Measurements from ENCODE around the gene DENND1A. TPM values are rescaled to one million over a fixed set of nuclear protein-coding genes. Genes with fewer than 3 reads are reported as not detected.

Gene DENND1A
- total and polyA plus RNA-seq, 2 donors from 2014 or later = 16.3 to 19.6 TPM

- no peaks in the 10 kb centered on the region for H3K9me3 ChIP-seq (ENCODE audit: control insufficient read depth in 2 of 3, insufficient read depth in 1 of 3, low read length in 3 of 3)
- no peaks in the 10 kb centered on the region for H3K27me3 ChIP-seq (ENCODE audit: control insufficient read depth, insufficient read depth, low read length)
- peaks cover 2 to 7% (median 7%) of the 10 kb centered on the region in 3 donors for H3K4me1 ChIP-seq (ENCODE audit: control insufficient read depth in 2 of 3, insufficient read depth in 2 of 3, low read depth in 1 of 3, low read length in 3 of 3)
- H3K27ac ChIP-seq (ENCODE audit: low read depth in 2 of 2, low read length in 2 of 2) = no peak overlapping the region
- no peak for TF ChIP-seq CTCF (IDR thresholded peaks at IDR 0.05; ENCODE audit: borderline replicate concordance, extremely low read depth, insufficient read depth)
- no peak overlapping the region for H3K4me3 ChIP-seq (ENCODE audit: low read length in 3 of 3)
- FAIRE-seq (no peak), DNase-seq (no peak)
- no peaks in the 10 kb centered on the region for H3K36me3 ChIP-seq (ENCODE audit: control insufficient read depth in 2 of 3, insufficient read depth in 3 of 3, low read length in 3 of 3)
- H3K9ac ChIP-seq (ENCODE audit: low read length in 3 of 3) = no peak overlapping the region
- intact Hi-C loops (cut with DNase I) = no loop called here
Observed at GRCh38 chr9:123745933-123746332, 184.0 kb downstream of the DENND1A start.

- TF ChIP-seq CTCF (IDR thresholded peaks at IDR 0.05; ENCODE audit: borderline replicate concordance, extremely low read depth, insufficient read depth) = no peak
- Histone ChIP-seq H3K4me3 (ENCODE audit: low read length in 3 of 3) (no peak overlapping the region), H3K4me1 (ENCODE audit: control insufficient read depth in 2 of 3, insufficient read depth in 2 of 3, low read depth in 1 of 3, low read length in 3 of 3) (peaks cover 2 to 7% (median 7%) of the 10 kb centered on the region in 3 donors), H3K9ac (ENCODE audit: low read length in 3 of 3) (no peak overlapping the region), H3K27ac (ENCODE audit: low read depth in 2 of 2, low read length in 2 of 2) (no peak overlapping the region), H3K36me3 (ENCODE audit: control insufficient read depth in 2 of 3, insufficient read depth in 3 of 3, low read length in 3 of 3) (no peaks in the 10 kb centered on the region), H3K9me3 (ENCODE audit: control insufficient read depth in 2 of 3, insufficient read depth in 1 of 3, low read length in 3 of 3) (no peaks in the 10 kb centered on the region), H3K27me3 (ENCODE audit: control insufficient read depth, insufficient read depth, low read length) (no peaks in the 10 kb centered on the region)
- no peak for DNase-seq
- intact Hi-C loops (cut with DNase I) = no loop called here
- FAIRE-seq = no peak
Observed at GRCh38 chr9:123745451-123745850, 184.5 kb downstream of the DENND1A start.

GRCh38 chr9:123743737-123744136 is 186.2 kb downstream of the DENND1A start:
- Histone ChIP-seq H3K4me1 (ENCODE audit: control insufficient read depth in 2 of 3, insufficient read depth in 2 of 3, low read depth in 1 of 3, low read length in 3 of 3) (peaks cover 2 to 7% (median 4%) of the 10 kb centered on the region in 3 donors), H3K9me3 (ENCODE audit: control insufficient read depth in 2 of 3, insufficient read depth in 1 of 3, low read length in 3 of 3) (no peaks in the 10 kb centered on the region), H3K36me3 (ENCODE audit: control insufficient read depth in 2 of 3, insufficient read depth in 3 of 3, low read length in 3 of 3) (no peaks in the 10 kb centered on the region), H3K9ac (ENCODE audit: low read length in 3 of 3) (no peak overlapping the region), H3K4me3 (ENCODE audit: low read length in 3 of 3) (no peak overlapping the region), H3K27me3 (ENCODE audit: control insufficient read depth, insufficient read depth, low read length) (no peaks in the 10 kb centered on the region), H3K27ac (ENCODE audit: low read depth in 2 of 2, low read length in 2 of 2) (no peak overlapping the region)
- intact Hi-C loops (cut with DNase I) = no loop called here
- DNase-seq (no peak), FAIRE-seq (no peak)
- no peak for TF ChIP-seq CTCF (IDR thresholded peaks at IDR 0.05; ENCODE audit: borderline replicate concordance, extremely low read depth, insufficient read depth)

Measured in kidney (tissue), 14 donors.